Left lobe of liver (tissue), 2 donors: ENCODE results near the gene NLRP8. TPM values are rescaled to one million over a fixed set of nuclear protein-coding genes. Genes with fewer than 3 reads are reported as not detected.
"Not testable (repeated sequence)": the region's sequence is repeated elsewhere in the genome, so short reads cannot be mapped to it uniquely, and the experiment has no call there.

Experiments used
- ATAC-seq: fragments of 200-7000 bp; cut with Tn5 transposase; one replicate; pipeline ENCODE4 v1.9.1; 2020; ENCODE audit warnings: mild to moderate bottlenecking, moderate library complexity
- DNase-seq: peaks from one replicate; pipeline ENCODE4 v3.0.0-alpha.2; 2020; ENCODE audit warnings: low spot score
- total RNA-seq: library from RNA; stranded (reverse); gene quantifications from one replicate; pipeline ENCODE4 v1.2.1, GENCODE V29; 2021
- donor health status: DM: no; HTN: no; CAD: no; lungs with moderate emphysema.
- donor health status: DM: no; HTN: yes; CAD: no.

Gene NLRP8
- not detected for total RNA-seq

GRCh38 chr19:55947532-55947931 is at the start of gene NLRP8:
NLRP8 (plus strand) TSS chr19:55947832.
- DNase-seq (no peak), ATAC-seq (no peak)

DNA sequence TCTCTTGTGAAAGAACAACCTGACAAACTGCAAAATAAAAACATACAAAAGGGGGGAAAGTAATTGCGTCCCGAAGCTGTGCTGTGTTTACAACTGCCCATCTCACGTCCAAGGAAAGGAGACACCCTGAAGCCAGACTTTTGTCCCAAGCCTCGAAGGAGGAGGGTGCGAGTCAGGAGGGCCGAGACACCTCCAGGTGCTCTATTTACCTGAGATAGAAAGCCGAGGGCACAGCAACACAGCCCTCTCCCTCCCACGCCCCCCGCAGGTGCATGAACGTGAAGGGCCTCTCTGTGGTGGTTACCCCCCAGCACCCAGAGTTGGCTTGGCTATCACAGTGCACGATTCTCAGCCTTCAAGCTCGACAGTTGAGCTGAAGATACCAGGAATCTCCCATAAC is 48.7 kb upstream of the NLRP8 start:
- no peak for ATAC-seq

DNA sequence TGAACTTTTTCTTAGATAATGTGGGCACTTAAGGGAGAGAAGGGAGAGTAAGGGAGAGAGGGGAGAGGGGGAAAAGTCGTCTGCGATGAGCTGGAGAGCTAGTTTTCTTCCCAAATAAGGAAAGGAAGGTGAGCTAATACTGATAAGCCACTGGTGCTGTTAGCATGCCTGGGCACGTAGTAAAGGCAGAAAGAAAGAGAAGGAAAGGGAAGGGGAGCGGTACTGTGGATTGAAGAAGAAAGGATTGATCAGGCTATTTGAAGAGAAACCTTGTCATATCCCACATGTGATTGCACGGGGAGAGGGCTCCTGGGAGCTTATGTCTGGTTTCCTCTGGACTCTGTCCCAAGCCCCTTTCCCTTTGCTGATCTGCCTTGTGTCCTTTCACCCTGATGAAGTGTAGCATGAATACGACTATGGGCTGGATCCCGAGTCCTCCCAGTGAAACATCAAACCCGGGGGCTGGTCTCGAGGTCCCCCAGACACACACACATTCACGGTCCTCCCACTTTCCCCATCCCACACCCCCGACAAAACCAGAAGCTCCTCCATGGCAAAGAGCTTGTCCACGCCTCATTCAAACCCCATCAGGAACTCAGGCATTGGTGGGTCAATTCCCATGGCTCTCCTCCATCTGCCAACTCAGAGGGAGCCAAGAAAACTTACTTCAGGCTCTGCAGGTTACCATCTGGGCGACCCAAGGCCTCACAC is 46.1 kb upstream of the NLRP8 start:
- ATAC-seq (no peak), DNase-seq (no peak)

More for the DNA sequence above, 48.7 kb upstream of the NLRP8 start:
- no peak for DNase-seq

DNA sequence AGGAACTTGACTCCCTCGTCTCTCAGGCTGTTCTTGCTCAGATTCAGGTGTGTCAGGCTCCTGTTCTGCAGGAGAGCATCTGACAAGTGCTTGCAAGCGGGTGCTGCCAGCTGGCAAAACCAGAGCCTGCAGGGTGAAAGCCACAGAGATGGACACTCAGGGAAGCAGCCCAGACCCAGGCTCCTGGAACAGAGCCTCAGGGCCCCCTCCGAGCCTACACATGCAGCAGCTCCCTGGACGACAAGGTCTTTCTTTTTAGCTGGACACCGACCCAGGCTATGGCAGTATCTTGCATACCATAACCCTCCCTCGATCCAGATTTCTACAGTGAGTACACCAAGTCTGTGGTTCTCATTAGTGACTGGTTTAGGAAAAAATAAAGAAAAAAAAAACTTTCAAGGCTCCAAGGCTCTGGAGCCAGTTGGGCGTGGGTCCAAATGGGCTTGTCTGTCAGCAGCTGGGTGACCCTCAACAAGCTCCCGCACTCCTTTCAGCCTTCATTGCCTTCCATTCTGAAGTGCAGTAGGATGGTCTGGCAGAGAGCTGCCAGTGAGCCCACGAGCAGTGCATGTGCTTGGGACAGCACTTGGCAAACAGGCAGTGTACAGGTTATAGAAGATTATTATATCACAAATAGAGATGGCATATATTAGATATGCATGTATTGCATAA is 45.4 kb upstream of the NLRP8 start:
- ATAC-seq: no peak
- no peak for DNase-seq

DNA sequence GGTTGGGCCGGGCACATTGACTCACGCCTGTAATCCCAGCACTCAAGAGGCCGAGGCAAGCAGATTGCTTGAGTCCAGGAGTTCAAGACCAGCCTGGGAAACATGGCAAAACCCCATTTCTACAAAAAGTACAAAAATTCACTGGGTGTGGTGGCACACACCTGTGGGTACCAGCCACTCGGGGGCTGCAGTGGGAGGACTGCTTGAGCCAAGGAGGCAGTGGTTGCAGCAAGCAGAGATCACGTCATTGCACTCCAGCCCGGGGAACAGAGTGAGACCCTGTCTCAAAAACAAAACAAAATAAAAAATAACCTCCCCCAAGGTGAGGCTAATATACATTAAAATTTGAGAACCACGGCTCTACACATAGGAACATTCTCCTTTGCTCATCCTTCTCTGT is 40.3 kb upstream of the NLRP8 start:
- DNase-seq (no peak), ATAC-seq (no peak)

DNA sequence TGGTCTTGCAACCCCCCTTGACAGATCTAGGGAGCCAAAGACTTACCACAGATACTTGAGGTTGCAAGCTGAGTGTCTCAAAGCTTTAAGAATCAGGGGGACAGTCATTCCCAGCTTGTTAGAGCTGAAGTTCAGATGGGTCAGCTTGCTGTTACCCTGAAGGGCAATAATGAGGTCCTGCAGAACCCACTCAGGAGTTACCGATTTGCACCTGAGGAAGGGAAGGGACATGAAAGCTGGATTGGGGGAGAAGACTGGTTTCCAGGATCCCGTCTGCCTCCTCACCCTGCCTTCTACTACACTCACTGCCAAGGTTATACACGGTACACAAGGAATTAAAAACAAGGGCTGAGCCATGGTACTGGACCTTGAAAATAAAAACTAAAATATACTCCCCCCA is 39.9 kb upstream of the NLRP8 start:
- DNase-seq (no peak), ATAC-seq (no peak)

DNA sequence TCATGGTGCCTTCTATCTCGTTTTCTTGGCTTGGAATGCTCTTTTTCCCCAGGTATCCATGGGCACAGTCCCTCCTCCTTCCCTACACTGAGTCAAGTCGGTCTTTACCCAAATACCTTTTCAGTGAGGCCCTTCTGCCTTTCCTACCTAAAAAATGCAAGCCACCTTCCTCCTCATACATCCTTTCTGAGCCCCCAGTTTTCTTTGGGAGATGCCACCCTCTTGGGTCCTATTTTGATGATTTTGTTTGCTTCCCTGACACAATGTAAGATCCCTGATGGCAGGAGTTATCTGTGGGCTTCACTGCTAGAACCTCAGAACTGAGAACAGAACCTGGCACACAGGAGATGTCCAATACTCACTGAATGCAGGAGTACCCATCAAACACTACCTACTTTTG is 37.8 kb upstream of the NLRP8 start:
- peak; percentile 4 for DNase-seq
- ATAC-seq: no peak

GRCh38 chr19:55912916-55913315 is 34.7 kb upstream of the NLRP8 start:
- DNase-seq: no peak
- ATAC-seq: no peak

DNA sequence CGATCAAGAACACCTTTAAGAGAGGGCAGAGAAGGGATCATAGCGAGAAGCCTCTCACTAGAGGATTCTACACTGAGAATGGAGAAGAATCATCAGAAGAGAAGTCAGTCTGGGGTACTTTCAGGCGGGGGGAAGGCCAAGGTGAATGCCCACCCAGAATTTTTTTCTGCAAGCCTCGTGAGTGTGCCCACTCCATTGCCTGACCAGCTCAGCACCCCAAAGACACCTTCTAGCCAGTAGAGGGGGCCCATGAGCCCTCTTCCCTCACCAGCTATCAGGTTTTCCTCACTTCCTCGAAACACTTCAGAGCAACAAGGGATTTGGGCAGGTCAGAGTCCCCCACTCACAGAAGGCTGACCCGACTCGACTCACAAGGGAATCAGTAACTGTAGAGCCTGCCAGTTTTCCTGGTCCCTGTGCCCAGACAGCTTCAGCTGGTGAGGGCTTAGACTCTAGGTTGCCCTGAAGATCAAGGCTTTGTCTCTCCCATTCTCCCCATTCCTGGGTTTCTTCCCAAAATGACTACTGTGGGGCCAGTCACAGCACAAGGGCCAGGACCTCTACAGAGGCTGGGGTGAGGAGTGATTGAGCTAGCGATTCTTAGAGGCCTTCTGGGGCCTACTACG is 33.9 kb upstream of the NLRP8 start:
- DNase-seq: no peak
- no peak for ATAC-seq

GRCh38 chr19:55923556-55923955 is 24.1 kb upstream of the NLRP8 start:
- DNase-seq (no peak), ATAC-seq (no peak)

GRCh38 chr19:55927991-55928390 is 19.6 kb upstream of the NLRP8 start:
- ATAC-seq (no peak), DNase-seq (no peak)

- ATAC-seq, DNase-seq: not testable (repeated sequence)
Observed at GRCh38 chr19:55929258-55929657, 18.4 kb upstream of the NLRP8 start.

- DNase-seq: no peak
- ATAC-seq: no peak
Observed at GRCh38 chr19:55930996-55931515, 16.6 kb upstream of the NLRP8 start.

DNA sequence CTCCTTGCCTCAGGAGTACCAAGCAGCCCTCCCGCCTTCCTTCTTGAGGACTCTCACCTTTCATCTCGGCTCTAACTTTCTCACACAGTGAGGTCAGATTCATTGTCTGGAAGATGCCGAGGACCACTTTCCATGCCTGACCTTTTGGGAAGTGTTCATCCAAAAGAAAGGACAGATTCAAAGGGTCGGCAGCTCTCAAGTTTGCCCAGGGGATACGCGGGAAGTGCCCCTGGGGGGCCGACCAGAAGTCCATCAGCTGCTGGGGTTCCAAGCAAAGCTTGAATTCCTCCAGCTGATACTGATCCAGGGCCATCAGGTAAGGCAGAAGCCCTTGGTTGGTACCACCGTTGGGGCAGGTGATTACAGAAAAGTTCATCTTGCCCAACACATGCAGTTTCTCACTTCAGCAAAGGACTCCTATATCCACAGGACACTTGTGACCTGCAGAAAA is 15.7 kb upstream of the NLRP8 start, which contains the start of gene NLRP13:
TSS of gene NLRP13 (minus strand) at position 401 of the 451 bp plus-strand sequence. CDS start at position 376, 25 bp downstream.
- DNase-seq (no peak), ATAC-seq (no peak)

DNA sequence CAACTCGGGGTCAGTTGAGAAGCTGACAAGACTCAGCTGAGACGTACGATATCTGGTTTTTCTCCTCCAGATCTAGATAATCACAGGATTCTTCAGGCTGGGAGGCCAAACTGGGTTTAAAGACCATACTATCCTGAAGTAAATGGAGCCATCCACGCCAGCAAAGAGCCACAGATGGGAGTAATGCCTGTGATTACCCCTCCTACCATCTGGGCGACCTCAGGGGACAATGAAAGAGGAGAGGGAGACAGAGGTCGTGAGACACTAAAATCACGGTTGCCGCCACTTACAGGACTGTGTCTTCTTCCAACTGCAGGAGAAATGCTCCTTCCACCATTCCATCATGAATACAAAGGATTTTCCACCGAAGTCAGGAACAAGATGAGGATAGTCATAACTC is 12.4 kb upstream of the NLRP8 start:
- ATAC-seq: no peak
- no peak for DNase-seq

GRCh38 chr19:55939206-55939605 is 8.4 kb upstream of the NLRP8 start:
- DNase-seq (no peak), ATAC-seq (no peak)

- no peak for DNase-seq
- ATAC-seq: no peak
Observed at GRCh38 chr19:55940306-55940705, 7.3 kb upstream of the NLRP8 start.

DNA sequence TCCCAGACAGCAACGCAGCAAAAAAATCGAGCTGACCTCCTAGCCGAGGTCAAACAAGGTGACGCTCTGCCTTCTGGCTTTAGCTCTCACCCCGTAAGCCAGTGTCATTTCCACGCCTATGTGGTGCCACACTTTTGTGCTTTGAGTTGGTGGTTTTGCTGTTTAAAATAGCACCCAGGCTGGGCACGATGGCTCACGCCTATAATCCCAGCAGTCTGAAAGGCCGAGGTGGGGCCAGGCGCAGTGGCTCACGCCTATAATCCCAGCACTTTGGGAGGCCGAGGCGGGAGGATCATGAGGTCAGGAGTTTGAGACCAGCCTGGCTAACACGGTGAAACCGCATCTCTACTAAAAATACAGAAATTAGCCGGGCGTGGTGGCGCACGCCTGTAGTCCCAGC is 2.9 kb downstream of the NLRP8 start:
- ATAC-seq, DNase-seq: not testable (repeated sequence)

DNA sequence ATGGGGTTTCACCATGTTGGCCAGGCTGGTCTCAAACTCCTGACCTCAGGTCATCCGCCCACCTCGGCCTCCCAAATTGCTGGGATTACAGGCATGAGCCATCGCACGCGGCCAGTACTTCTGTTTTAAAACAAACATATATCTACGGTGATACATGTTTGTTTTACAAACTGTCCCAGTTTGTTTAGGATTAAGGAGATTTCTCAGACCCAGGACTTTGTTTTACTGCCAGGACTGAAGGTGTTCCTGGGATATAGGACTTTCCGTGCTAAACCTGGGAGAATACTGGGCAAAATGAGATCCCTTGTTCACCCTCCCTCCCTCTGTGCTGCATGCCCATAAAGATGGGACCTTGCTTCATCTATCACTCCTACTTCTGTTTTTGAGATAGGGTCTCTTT is 8.8 kb downstream of the NLRP8 start:
- DNase-seq: no peak
- ATAC-seq: no peak

DNA sequence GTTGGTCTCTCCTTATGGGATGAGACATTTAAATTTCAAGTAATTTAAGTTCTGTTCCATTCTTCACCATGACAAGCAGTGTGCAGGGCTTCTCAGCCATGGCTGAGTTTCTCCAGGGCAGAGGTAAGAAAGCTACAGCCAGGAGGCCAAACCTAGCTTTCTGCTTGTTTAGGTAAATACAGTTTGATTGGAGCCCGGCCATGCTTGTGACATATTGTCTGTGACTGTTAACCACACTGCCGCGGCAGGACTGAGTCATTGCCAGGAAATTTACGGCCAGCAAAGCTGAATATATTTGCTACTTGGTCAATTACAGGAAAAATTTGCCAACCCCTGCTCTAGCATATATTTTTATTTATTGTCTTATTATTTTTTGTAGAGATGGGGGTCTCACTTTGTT is 10.7 kb downstream of the NLRP8 start:
- no peak for DNase-seq
- no peak for ATAC-seq

GRCh38 chr19:55959996-55960675 is 12.5 kb downstream of the NLRP8 start:
- DNase-seq: no peak
- no peak for ATAC-seq
